Caki2 (cell line): ENCODE measurements around the gene CLDND1. TPM values are rescaled to one million over a fixed set of nuclear protein-coding genes. Genes with fewer than 3 reads are reported as not detected.
A peak's percentile ranks its signal among the peaks of the same experiment; 100 is the strongest.

ENCODE experiments used
- DNase-seq: peaks from one replicate; pipeline ENCODE4 v3.0.0-alpha.2; 2015; ENCODE audit warnings: low read depth
- in situ Hi-C: cut with HindIII; loops from 2 replicates; pipeline ENCODE4 v1.10.0; 2016; ENCODE audit warnings: low sequenced_read_pairs, low pct_unique_long_range_greater_than_20kb, mixed read lengths
- total RNA-seq: library from RNA; depleted of rRNA; stranded (reverse); fragments of >200 nt; shearing (Covaris generic); gene quantifications from 2 replicates; pipeline ENCODE4 v1.2.3, GENCODE V29; 2014; ENCODE audit warnings: low replicate concordance

CLDND1 gene
- total RNA-seq, 1 experiment from 2014 or later: 44.4 TPM

DNA sequence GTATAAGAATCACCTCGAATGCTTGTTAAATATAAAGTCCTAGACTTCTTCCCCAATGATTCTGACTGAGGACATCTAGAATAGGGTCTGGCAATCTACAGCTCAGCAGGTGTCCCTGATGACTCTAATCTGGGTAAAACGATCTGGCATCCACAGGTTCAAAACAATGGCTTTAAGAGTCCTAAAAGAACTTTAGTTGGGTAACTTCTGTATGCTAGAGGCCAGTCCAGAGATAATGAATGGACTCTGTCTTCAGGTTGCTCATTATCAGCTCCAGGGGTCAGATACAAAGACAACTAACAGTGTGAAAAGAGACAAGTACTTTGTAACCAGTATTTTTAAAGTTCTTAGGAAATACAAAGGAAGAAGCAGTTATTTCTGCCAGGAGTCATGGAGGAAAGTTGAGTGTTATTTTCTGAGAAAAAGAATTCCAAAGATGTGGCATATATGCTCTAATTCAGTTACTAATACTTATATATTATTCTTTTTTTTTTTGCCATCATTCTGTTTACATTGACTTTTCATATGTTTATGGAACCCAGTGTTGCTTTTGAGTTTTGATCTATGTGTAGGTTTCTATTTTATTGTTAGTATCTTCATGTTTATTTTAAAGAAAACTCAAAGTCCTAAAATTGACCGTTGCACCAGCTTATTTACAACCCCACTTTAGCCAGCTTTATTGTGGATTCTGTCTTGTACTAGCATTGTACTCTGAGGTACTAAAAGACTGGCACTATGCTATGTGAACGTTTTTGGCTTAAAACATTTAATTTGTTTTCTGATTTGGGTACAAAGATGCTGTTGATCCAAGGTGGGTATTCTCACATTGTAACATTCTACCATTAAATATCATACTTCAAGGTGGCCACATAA lies 6.0 kb upstream of the CLDND1 start:
- in situ Hi-C loops: no loop called here
- no peak for DNase-seq

DNA sequence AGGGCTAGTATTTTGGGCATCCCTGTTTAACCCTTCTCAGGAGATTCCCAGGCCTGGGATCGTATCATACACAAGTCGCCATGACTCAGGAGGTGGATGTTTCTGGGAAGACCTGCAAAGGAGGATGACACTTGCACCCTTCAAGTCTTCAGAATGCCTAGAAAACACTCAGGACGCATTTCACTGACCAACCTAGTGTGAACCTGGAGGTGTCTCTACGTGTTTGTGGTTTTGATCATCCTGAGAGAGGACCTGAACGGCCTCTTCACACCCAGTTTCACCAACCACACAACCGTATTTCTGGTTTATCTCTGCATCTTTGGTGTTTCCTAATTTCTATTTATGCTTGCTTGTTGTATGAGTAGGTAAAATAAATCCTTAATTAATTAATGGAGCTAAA lies 2.8 kb upstream of the CLDND1 start:
- in situ Hi-C loops: no loop called here

DNA sequence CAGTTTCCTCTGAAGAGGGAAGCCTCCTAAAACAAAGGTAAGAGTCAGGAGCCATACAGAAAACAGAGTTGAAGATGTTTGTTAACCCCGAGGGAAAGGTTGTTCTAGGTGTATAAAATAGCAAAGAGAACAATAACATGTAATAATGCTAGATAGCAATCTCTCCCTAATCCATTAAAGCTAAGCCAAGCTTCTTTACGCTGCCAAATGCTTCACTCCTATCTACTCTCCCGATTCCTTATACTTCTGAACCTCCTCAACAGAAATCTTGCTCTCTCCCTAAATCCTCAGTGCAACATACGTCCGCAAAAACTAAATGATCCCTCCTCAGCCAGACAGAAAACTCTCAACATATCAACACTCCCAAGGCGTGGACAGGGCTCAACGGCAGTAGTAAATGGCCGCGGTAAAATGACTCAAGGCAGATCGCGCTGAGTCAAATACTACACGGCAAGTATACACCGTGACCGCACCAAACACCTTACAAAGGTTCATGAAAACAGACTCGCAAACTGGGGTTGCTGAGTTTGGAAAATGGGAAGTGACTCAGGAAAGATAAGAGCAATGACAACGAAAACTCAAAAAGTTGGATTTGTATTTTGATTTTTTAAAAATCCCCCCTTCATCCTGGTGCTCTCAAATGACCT lies 682 bp downstream of the CLDND1 start:
- peak; percentile 46 for DNase-seq
- in situ Hi-C loops: no loop called here

More for the DNA sequence above, 2.8 kb upstream of the CLDND1 start:
- no peak for DNase-seq

DNA sequence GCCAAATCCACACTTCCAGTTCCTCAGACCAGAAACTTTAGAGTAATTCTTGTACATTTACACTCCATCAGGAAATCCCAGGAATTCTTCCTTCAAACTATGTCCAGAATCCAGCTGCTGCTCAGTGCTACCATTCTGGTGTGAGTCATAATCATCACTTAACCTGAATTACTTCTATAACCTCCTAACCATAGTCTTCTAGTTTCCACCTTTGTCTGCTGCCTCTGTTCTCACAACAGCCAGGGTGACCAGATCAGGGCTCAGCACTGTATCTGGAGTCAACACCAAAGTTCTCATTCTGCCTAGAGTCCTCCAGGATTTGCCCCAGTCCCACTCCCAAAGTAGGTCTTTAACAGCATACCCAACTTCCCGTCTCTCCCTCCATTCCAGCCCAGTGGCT lies 3.4 kb downstream of the CLDND1 start:
- no peak for DNase-seq
- in situ Hi-C loops: no loop called here

DNA sequence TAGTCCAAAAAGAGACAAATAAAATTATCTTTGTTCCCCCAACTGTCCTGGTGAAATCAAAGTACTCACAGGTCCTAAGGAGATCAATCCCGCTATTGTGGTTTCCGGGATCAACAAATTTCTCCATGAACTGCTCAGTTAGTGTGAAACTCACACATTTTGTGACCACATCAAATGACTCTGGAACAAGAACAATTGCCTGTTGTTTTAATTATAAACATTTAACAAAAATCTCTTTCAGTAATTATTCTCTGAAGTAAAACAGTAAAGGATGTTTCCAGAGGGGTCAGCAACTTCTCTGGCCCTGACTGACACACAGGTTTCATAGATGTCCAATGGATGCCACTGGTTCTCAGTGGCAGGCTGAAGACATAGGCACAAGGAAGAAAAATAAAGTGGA lies 3.9 kb downstream of the CLDND1 start:
- no peak for DNase-seq
- in situ Hi-C loops: no loop called here

DNA sequence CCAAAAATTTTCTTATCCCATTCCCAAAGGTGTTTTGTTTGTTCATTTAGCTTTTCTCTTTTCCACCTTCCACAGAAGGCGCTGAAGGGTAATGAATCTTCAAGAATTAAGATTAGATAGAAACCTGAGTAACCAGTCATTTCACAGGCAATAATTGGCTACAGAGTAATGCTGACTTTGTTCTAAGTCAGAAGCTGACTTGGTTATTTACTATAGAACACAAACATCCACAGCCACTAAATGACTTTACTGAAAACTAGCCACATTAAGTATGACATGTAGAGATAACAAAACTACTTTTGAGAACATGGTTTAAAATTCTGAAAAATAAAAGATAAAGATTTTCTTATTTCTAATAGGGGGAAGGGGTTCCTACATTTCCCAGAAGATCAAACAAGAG lies 7.8 kb downstream of the CLDND1 start:
- in situ Hi-C loops: no loop called here
- DNase-seq: no peak

DNA sequence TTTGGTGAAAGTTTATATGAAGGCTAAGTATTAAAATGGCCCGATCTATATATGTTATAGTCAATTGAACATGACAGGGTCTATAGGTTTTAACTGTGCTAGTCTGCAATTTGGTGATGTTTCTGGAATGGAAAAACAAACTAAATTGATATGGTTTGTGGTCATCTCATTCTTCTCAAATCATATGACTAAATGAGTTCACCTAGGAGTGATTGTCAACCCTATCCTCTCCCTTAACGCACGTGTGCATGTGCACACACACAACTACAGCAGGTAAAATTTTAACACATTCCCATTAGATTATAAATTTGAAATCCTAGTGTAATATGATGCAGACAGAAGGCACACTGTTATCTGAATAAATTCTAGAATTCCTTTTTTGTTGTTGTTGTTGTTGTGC lies 9.0 kb downstream of the CLDND1 start:
- in situ Hi-C loops: no loop called here
- no peak for DNase-seq

DNA sequence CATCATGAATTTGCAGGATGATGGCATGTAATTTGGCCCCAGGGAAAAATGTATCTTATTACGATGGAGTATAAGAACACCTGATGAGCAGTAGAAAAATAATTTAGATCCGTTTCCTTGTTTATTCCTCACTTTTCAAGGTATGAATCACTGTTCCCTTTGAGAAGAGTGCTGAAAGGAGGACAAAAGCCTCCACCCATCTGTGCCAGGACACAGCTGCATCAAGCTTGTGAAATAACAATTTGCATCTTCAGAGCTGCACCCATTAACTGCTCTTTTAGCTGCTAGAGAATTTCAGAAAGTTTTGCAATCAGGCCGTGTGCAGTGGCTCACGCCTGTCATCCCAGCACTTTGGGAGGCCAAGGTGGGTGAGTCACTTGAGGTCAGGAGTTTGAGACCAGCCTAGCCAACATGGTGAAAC lies 9.6 kb downstream of the CLDND1 start:
- peak; percentile 55 for DNase-seq
- in situ Hi-C loops: no loop called here

DNA sequence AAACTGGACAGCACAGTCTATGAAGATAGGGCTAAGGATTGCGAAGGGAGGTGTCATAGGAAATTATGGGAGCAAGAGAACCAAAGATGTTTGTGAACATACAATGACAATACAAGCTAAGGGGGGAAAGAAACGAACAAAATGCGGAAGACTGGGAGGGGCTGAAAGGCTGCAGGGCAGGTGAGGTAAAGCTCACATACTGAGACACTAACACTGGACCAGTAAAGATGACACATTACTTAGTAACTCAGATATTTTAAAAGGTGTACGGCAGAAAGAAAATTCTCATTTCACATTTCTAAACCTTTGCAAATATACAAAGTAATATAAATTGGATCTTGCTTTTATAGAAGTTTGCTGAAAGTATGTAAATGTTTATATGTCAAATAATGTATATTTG lies 10.1 kb downstream of the CLDND1 start:
- in situ Hi-C loops: no loop called here
- DNase-seq: no peak

DNA sequence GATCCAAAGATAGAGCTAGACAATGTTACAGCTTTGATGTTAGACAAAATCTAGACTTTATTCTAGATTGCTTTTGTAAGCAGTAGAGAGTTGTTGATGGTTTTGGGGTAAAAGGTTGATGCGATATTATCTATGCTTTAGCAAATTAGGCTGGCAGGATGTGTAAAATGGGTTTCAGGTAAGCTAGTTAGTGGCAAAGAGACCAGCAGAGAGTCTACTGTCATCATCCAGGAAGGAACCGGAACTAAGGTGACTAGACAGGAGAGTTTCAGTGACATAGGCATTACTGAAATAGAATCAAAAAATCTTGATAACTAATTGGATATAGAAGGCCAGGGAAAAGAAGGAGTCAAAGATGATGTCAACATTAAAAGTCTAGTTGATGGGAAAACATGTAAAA lies 14.1 kb downstream of the CLDND1 start:
- no peak for DNase-seq

DNA sequence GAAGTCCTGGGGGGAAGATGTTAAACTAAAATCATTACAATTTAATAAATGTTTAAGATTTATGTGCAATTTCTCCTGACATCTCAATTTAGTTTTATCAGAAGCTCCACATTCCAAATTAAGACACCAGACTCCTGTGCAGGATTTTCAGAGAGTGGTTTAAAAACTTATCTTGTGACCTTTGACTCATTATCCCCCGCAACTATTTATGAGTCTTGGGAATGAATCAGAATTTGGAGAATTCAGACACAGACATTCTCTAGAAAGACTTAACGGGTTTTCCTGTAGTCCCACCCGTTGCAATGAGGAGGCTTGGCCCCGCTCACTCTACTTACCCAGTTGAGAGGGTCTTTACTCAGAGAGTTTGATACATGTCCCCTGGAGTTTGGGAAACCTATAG lies 18.2 kb downstream of the CLDND1 start:
- no peak for DNase-seq
- in situ Hi-C loops: no loop called here

More for the DNA sequence above, 14.1 kb downstream of the CLDND1 start:
- in situ Hi-C loops: no loop called here

DNA sequence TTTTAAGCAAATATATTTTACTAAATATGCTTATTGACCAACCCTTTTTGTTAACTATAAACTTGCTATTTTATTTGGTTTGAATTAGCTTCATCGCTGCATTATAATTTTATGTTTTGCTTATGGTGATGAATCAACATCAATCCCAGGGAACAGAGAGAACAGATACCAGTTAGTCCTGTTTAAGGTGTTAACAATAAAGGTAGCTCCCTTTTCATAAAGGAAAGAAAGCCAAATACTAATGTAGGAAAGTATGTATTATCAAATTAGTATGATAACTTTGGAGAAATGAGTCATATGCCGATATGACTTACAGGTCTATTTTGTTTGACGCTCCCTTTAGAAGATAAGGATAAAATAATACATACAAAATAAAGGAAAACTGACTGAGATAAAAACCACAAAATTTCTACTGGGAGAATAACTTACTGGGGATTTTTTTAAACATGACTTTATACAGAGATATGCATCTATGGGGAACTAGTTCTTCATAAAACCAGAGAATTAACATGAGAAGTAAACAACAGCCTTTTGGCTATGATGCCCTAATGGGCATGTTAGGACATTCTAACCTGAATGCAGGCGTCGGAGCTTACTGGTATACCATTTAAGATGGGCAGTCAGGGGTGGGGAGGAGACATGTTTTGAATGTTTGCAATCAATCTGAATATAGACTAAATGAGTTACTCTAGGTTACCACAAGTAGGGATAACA lies 20.7 kb downstream of the CLDND1 start:
- no peak for DNase-seq
- in situ Hi-C loops: no loop called here

DNA sequence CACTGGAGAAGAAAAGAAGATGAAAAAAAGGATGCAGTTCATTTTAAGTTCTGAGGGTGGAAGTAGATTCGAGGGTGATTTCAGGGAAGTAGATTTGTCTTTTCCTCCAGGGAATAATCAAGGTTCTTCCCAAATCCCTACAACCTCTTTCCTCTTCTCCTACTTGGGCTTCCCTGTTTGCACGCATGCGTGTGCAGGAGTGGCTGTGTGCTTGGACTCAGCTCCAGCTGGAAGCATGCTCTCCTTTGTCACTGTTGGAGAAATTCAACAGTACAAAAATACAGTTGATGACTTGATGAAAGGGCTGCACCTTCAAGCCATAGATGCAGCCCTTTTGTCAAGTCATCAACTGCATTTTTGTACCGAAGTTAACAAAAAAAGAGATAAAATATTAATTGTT lies 21.4 kb downstream of the CLDND1 start:
- in situ Hi-C loops: no loop called here
- no peak for DNase-seq

DNA sequence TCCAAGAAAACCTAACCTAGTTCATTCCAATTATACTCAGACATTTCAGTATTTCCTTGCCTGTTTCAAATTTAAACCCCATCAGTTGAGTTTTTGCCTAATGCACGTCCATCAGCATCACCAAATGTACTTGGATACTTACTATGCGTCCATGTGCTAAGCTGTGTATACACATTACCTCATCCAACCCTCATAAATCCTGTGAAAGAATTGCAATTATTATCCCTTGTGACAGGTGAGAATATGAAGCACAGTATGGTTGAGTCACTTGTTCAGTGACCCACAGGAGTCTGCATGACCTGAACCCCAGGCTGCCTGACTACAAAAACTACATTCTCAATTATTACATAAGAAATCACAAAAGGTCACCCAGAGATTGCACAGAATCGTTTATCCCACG lies 22.7 kb downstream of the CLDND1 start:
- in situ Hi-C loops: no loop called here
- no peak for DNase-seq

DNA sequence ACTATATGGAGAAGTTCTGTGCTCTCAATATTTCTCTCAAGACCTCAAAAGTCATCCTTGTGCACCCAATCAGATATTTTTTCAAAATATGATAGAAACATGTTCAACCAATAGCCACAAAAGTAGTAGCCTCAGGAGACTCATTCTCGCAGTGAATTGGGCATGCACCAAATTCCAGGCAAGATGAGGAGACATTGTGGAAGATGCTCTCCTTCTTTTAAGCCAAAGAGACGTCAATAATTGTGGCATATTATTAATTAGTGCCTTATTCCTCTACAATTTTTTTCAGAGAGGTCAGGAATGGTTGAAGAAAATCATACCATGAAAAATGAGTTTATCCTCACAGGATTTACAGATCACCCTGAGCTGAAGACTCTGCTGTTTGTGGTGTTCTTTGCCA lies 25.3 kb downstream of the CLDND1 start, which contains the start of gene OR5K2:
Gene OR5K2, plus strand, starts transcription at position 301 of the 400 bp plus-strand sequence. Its CDS starts 0 bp downstream, at position 301.
- in situ Hi-C loops: no loop called here
- DNase-seq: no peak

DNA sequence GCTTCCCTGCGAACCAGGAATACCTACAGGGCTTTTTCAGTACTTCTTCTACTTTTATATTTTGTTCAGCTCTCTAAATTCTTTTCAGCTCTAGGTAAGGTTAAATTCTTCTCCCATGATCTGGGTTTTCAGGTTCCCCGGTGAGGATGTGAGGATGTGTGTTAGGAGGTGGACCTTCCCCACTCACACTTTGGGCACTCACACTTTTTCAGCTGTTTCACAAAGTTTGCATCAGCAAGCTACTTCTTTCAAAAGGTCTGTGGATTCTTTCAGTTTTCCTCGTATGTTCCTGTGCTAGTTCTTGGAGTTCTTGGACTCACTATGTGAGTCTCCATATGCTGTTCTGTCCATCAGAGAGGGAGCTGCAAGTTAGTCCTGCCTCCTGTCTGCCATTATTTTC lies 39.1 kb downstream of the CLDND1 start:
- no peak for DNase-seq
- in situ Hi-C loops: no loop called here

DNA sequence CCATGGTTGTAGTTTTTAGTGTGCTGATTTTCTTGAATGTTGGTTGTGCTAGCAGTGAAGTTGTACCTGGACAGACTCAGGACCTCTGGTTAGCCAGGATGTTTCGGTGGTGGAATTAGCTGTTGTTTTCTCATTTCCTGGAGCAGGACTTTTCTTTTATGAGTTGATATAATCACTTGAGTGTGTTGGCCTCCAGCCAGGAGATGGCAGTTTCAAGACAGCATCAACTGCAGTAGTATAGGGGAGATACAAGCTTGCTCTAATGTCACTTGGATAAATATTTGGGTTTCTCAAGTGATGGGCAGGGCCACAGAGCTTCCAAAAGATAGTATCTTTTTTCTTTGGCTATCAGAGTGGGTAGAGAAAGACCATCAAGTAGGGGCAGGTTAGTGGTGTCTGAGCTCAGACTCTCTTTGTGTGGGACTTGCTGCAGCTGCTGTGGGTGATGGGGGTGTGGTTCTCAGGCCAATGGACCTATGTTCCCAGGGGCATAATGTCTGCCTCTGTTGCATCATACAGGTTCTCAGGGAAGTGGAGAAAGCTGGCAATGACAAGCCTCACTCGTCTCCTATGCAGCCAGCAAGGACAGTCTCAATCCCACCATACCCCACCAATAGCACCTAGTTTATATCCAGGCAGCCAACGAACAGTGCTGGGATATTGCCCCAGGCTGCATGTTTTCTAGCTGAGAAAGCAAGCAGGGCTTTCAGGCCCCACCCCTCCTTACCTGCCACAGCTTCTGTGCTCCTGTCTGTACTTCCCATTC lies 39.8 kb downstream of the CLDND1 start:
- in situ Hi-C loops: no loop called here
- no peak for DNase-seq
